Right lobe of liver (tissue), 6 donors: Measurements from ENCODE around the gene MICAL1. TPM values are rescaled to one million over a fixed set of nuclear protein-coding genes. Genes with fewer than 3 reads are reported as not detected.

ENCODE experiments used
- ATAC-seq, 4 donors: fragments of 200-7000 bp; cut with Tn5 transposase; one replicate each; pipeline ENCODE4 v1.9.1; 2020; ENCODE audit warnings: mild to moderate bottlenecking in 4 of 4, moderate library complexity in 4 of 4
- DNase-seq, 3 donors: peaks; one replicate each; pipeline ENCODE4 v3.0.0-alpha.2; 2020
- H3K27ac ChIP-seq, 3 donors: fragments of 200-600 bp; one replicate each; pipeline ENCODE4 v1.8.0; 2022
- H3K27me3 ChIP-seq, 2 donors: fragments of 200-600 bp; one replicate each; pipeline ENCODE4 v1.8.0; 2022
- H3K36me3 ChIP-seq, 4 donors: fragments of 200-600 bp; sonication (generic) in 1 of 4; one replicate each; pipeline versions ENCODE4 v1.5.1 to v1.8.0; 2017 to 2022; ENCODE audit warnings: control low read depth in 1 of 4
- H3K4me1 ChIP-seq, 4 donors: fragments of 200-600 bp; sonication (generic) in 1 of 4; one replicate each; pipeline versions ENCODE4 v1.5.1 to v1.8.0; 2017 to 2022; ENCODE audit warnings: control low read depth in 1 of 4
- H3K4me3 ChIP-seq, 3 donors: fragments of 200-600 bp; one replicate each; pipeline ENCODE4 v1.8.0; 2022
- H3K9me3 ChIP-seq, 4 donors: fragments of 200-600 bp; sonication (generic) in 1 of 4; one replicate each; pipeline versions ENCODE4 v1.5.1 to v1.8.0; 2017 to 2022; ENCODE audit warnings: control low read depth in 1 of 4
- POLR2A ChIP-seq: fragments of 450-650 bp; IDR thresholded peaks from one replicate; pipeline ENCODE4 v1.6.1; 2017; ENCODE audit warnings: antibody characterized with exemption, mild to moderate bottlenecking
- WGBS: methylation state at CpG from one replicate; pipeline ENCODE4 v1.1.6; 2018; ENCODE audit warnings: low coverage, low lambda C conversion rate; ENCODE audit not compliant: insufficient coverage; ENCODE audit errors: missing lambda C conversion rate; 5-methylcytosine and 5-hydroxymethylcytosine counted together
- intact Hi-C, 2 donors: fragments of 100-400 bp; cut with DNase I; formaldehyde crosslinking; loops; one replicate each; pipeline versions ENCODE4 v1.11.2 to v1.14.1; 2022
- total RNA-seq, 6 experiments: library from RNA; depleted of rRNA in 2 of 6; stranded (reverse); fragments of >200 nt in 2 of 6; fragmentation: NEBNext Ultra II Directional in 3 of 6; extraction: Animal tissue kit (Norgen Biotek cat#: 25700) in 3 of 6; gene quantifications; one replicate each; pipeline versions ENCODE4 v1.1.0 to v1.2.4, GENCODE V29; 2016 to 2023
- TF ChIP-seq, protein P1 (sequence below), 4 donors: fragments of 200-600 bp in 3 of 4; fragments of 450-650 bp in 1 of 4; IDR thresholded peaks; one replicate each; pipeline versions ENCODE4 v1.5.1 to v1.8.0; 2016 to 2022; ENCODE audit warnings: antibody characterized with exemption in 4 of 4, mild to moderate bottlenecking in 2 of 4
- donor health status: DM: no; HTN: yes; CAD: no.
- donor health status: DM: no; HTN: no; CAD: no.
- donor health status: DM: no; HTN: no; CAD: no.
- donor health status: DM: no; HTN: yes; CAD: no.
- donor health status: DM: no; HTN: yes; CAD: no.

Gene MICAL1
- total RNA-seq, 6 experiments from 2014 or later, result 1.4 to 11.7 (median 5.2) TPM

DNA sequence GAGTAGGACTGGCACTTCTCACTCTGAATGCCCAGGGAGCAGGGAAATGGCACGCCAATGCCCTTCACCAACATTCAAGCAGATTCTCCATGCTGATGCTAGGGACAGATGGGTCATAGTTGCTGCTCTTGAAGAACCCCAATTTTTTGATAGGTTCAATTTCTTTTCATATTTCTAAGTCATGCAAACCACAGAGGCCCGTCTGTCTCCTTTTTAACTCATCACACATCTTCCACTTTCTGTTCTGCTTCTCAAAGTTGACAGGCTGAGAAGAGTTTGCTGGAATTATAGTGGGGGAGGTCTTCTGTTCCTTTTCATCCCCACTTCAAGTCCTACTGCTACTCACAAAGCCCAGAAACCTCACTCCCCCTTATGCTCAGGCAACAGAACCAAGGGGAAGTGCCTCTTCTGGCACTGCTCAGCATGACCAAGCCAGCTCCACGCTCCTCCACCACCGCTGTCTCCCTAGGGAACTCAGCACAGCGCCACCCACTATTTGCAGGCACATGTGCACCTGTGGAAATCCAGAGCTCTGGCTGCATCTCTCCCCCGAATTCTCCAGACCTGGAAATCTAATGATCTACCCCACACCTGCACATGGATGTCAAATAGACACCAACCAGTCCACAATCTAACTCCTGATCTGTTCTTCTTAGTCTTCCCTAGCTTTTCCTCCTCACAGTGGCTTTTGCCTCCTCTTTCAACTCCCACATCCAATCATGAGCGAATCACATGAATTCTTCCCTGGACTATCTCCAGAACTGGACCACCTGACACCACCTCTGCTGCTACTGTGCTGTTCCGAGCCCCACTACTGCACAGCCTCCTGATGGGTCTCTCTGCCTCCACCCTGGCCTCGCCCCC is 16.8 kb upstream of the MICAL1 start:
- peaks cover 0 to 56% (median 0%) of the 10 kb centered on the region in 4 donors for H3K36me3 ChIP-seq
- DNase-seq (no peak), ATAC-seq (no peak)
- 96% methylated on average over 7 of the region's 9 CpGs for WGBS
- peaks cover 0 to 11% (median 0%) of the 10 kb centered on the region in 4 donors for H3K4me1 ChIP-seq
- no peaks in the 10 kb centered on the region for H3K27me3 ChIP-seq
- no peak overlapping the region for H3K4me3 ChIP-seq
- intact Hi-C loops, result no loop called here
- no peaks in the 10 kb centered on the region for H3K9me3 ChIP-seq
- no peak overlapping the region for H3K27ac ChIP-seq
- TF ChIP-seq POLR2A, result no peak
- TF ChIP-seq, protein P1, sequence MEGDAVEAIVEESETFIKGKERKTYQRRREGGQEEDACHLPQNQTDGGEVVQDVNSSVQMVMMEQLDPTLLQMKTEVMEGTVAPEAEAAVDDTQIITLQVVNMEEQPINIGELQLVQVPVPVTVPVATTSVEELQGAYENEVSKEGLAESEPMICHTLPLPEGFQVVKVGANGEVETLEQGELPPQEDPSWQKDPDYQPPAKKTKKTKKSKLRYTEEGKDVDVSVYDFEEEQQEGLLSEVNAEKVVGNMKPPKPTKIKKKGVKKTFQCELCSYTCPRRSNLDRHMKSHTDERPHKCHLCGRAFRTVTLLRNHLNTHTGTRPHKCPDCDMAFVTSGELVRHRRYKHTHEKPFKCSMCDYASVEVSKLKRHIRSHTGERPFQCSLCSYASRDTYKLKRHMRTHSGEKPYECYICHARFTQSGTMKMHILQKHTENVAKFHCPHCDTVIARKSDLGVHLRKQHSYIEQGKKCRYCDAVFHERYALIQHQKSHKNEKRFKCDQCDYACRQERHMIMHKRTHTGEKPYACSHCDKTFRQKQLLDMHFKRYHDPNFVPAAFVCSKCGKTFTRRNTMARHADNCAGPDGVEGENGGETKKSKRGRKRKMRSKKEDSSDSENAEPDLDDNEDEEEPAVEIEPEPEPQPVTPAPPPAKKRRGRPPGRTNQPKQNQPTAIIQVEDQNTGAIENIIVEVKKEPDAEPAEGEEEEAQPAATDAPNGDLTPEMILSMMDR (IDR thresholded peaks at IDR 0.05), result no peak

DNA sequence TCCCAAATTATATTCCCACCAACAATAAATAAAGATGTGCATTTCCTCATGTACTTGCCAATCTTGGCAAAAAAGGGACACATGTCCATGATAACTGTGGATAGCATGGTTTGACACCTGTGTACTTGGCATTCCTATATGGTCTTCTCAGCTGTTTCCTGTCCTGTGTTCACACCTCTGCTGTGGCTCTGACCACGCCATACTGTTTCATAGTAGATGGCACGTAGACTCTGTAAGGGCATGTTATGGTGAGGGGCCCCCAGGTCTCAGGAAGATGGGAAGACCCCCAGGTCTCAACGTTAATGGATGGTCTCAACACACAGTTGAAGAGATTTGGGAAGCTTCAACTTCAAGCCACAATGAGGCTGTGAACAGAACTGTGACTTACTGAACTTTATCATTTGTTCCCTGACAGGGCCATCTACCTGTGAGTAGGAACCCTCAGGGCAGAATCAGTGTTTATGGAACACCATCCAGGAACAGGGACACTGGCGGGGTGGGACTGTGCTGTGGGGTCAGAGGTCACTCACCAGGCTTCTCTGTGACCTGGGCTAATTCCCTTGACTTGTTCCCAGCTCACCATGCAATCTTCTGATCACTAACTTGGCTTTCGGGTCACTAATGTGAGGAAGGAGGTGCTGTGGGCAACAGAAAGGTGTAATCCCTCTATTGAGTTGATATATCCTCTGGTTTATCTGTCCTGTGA is 15.7 kb upstream of the MICAL1 start:
- Histone ChIP-seq H3K9me3 (no peaks in the 10 kb centered on the region), H3K4me3 (no peak overlapping the region), H3K27me3 (no peaks in the 10 kb centered on the region), H3K4me1 (peaks cover 0 to 10% (median 0%) of the 10 kb centered on the region in 4 donors), H3K36me3 (peaks cover 0 to 67% (median under 1%) of the 10 kb centered on the region in 4 donors), H3K27ac (no peak overlapping the region)
- DNase-seq (no peak), ATAC-seq (no peak)
- TF ChIP-seq, protein P1 (IDR thresholded peaks at IDR 0.05), result no peak
- TF ChIP-seq POLR2A, result no peak
- intact Hi-C loops, result no loop called here
- 96% methylated on average over 5 of the region's 5 CpGs for WGBS

DNA sequence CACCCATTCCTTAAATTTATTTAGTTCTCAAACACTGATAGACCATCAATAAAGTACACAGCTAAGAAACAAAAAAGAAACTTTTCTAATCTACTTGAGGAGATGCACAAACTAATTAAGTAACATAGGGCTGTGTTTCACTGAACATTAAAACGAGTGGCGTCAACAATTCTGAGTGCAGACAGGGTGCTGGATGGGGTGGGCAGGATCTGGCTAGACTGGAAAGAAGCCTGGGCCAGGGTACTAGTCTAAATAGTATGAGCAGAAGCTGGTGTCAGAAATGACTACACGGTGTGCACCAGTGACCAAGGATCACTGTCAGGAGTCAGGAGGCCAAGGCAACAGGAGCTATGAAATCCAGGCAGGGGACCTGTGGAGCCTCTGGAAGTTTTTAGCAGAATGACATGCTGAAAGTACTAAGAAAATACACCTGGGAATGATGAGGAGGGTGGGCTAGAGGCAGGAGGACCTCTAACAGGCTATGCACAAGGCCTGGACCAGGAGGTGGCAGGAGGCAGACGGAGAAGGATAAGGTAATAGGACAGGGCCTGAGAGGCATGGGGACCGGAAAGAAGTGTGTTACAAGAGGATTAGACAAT is 14.1 kb upstream of the MICAL1 start:
- no peak for ATAC-seq
- intact Hi-C loops, result no loop called here
- 98% methylated on average over 3 of the region's 5 CpGs for WGBS

DNA sequence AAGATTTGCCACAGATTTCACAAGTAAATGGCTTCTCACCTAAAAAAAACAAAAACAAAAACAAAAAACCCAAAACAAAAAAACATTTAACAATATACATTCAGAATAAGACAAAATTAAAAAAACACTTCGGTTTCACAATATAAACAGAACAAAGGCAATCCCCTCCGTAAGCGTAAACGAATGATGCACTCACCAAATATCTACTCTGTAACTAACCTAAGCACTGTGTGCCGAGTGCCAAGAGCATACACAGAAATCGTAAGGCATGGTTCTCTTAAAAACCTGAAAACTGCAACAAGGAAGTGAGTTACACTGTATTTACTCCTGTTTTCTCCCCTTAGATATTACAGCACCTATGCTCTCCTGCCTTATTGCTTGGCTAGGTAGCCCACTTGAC is 12.1 kb upstream of the MICAL1 start:
- no peak for TF ChIP-seq POLR2A
- TF ChIP-seq, protein P1 (IDR thresholded peaks at IDR 0.05), result no peak
- no peak overlapping the region for H3K27ac ChIP-seq
- no peaks in the 10 kb centered on the region for H3K27me3 ChIP-seq
- DNase-seq (no peak), ATAC-seq (no peak)
- H3K4me1 ChIP-seq, result no peaks in the 10 kb centered on the region
- intact Hi-C loops, result no loop called here
- no peak overlapping the region for H3K4me3 ChIP-seq
- WGBS, result 92% methylated on average over 6 of the region's 6 CpGs
- no peaks in the 10 kb centered on the region for H3K9me3 ChIP-seq
- H3K36me3 ChIP-seq, result peaks cover 0 to 59% (median 7%) of the 10 kb centered on the region in 4 donors

More for the DNA sequence above, 14.1 kb upstream of the MICAL1 start:
- no peak for DNase-seq
- Histone ChIP-seq H3K9me3 (no peaks in the 10 kb centered on the region), H3K36me3 (peaks cover 0 to 71% (median 5%) of the 10 kb centered on the region in 4 donors), H3K27me3 (no peaks in the 10 kb centered on the region), H3K27ac (no peak overlapping the region), H3K4me1 (no peaks in the 10 kb centered on the region), H3K4me3 (no peak overlapping the region)
- TF ChIP-seq, protein P1 (IDR thresholded peaks at IDR 0.05), result no peak
- no peak for TF ChIP-seq POLR2A
